Measurements from ENCODE around the gene ZNF728.
"Not testable (repeated sequence)": the region's sequence is repeated elsewhere in the genome, so short reads cannot be mapped to it uniquely, and the experiment has no call there.

DNA sequence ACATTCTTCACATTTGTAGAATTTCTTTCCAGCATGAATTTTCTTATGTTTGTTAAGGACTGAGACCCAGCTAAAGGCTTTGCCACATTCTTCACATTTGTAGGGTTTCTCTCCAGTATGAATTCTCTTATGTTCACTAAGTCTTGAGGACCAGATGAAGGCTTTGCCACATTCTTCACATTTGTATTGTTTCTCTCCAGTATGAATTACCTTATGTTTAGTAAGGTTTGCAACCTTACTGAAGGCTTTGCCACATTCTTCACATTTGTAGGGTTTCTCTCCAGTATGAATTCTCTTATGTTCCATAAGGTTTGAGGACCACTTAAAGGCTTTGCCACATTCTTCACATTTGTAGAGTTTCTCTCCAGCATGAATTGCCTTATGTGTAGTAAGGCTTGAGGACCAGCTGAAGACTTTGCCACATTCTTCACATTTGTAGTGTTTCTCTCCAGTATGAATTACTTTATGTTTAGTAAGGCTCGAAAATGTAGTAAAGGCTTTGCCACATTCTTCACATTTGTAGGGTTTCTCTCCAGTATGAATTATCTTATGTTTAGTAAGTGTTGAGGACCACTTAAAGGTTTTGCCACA, 27.3 kb downstream of the ZNF728 start:
- TF ChIP-seq, protein P1, sequence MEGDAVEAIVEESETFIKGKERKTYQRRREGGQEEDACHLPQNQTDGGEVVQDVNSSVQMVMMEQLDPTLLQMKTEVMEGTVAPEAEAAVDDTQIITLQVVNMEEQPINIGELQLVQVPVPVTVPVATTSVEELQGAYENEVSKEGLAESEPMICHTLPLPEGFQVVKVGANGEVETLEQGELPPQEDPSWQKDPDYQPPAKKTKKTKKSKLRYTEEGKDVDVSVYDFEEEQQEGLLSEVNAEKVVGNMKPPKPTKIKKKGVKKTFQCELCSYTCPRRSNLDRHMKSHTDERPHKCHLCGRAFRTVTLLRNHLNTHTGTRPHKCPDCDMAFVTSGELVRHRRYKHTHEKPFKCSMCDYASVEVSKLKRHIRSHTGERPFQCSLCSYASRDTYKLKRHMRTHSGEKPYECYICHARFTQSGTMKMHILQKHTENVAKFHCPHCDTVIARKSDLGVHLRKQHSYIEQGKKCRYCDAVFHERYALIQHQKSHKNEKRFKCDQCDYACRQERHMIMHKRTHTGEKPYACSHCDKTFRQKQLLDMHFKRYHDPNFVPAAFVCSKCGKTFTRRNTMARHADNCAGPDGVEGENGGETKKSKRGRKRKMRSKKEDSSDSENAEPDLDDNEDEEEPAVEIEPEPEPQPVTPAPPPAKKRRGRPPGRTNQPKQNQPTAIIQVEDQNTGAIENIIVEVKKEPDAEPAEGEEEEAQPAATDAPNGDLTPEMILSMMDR (IDR thresholded peaks at IDR 0.05) = not testable (repeated sequence)
- TF ChIP-seq POLR2A (IDR thresholded peaks at IDR 0.05) = not testable (repeated sequence)
